Hindlimb muscle (tissue), 1 donor: ENCODE measurements around the gene HSPA6. TPM values are rescaled to one million over a fixed set of nuclear protein-coding genes. Genes with fewer than 3 reads are reported as not detected.
"Not testable (repeated sequence)": the region's sequence is repeated elsewhere in the genome, so short reads cannot be mapped to it uniquely, and the experiment has no call there.

ENCODE experiments used
- DNase-seq: peaks from one replicate; pipeline ENCODE4 v3.0.0-alpha.2; 2013
- polyA plus RNA-seq: library from polyadenylated mRNA; unstranded; fragments of 120-200 nt; gene quantifications from one replicate; pipeline ENCODE4 v1.2.1, GENCODE V29; 2013; ENCODE audit not compliant: insufficient read length

Gene HSPA6
- polyA plus RNA-seq, 1 donor = 0.67 TPM

DNA sequence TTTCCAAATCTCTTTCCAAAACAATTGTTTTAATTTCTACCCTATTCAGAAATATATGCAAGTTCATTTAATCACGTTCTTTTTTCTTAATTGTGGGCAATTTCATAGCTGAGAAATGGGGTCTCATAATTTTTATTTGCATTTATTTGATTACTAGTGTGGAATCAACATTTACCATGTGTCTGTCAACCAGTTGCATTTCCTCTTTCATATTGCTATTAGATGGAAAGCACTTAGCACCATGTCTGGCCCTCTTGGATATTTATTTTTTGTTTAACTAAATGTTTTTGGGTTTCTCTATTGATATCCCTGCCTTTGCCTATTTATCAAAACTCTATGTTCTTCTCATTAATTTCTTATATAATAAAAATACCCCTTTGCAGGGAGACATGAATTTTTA lies 39.2 kb downstream of the HSPA6 start:
- DNase-seq = not testable (repeated sequence)

GRCh38 chr1:161566602-161566960 lies 42.2 kb downstream of the HSPA6 start:
- DNase-seq = not testable (repeated sequence)

DNA sequence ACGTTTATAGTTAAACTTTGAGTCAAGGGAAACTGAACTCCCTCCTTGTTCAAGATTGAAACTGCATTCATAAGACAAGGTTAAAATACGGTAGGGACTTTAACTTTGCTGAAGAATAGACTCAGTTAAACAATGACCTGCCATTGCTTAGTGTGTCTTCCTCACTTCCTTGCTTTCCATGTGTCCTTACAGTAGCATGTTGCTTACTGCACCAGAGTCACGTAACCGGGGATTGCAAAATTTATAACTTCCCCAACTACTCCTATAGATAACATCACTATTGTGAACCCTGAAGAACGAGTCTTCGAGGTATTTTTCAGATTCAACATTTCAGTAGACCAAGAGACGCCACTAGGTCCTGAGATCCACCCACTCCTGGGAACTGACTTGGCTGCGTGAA lies 47.4 kb downstream of the HSPA6 start:
- not testable (repeated sequence) for DNase-seq

Other genes with a start within 250 kb of the HSPA6 start
- 12.0 TPM for gene MPZ, start 214.6 kb upstream of the HSPA6 start, polyA plus RNA-seq
- gene SDHC, start 210.2 kb upstream of the HSPA6 start, polyA plus RNA-seq = 113 TPM
- gene CFAP126, start 156.7 kb upstream of the HSPA6 start, polyA plus RNA-seq = 2.5 TPM
- gene FCGR2A, start 19.1 kb upstream of the HSPA6 start, polyA plus RNA-seq = 7.2 TPM
- 3.4 TPM for gene FCGR3A, start 25.3 kb downstream of the HSPA6 start, polyA plus RNA-seq
- gene FCGR3B, start 106.6 kb downstream of the HSPA6 start, polyA plus RNA-seq = not detected
- gene FCGR2B, start 138.6 kb downstream of the HSPA6 start, polyA plus RNA-seq = 0.06 TPM
- gene FCRLA, start 182.7 kb downstream of the HSPA6 start, polyA plus RNA-seq = 0.46 TPM
- 0.49 TPM for gene FCRLB, start 197.0 kb downstream of the HSPA6 start, polyA plus RNA-seq
- gene DUSP12, start 225.2 kb downstream of the HSPA6 start, polyA plus RNA-seq = 26.3 TPM
- 14.8 TPM for gene ATF6, start 241.8 kb downstream of the HSPA6 start, polyA plus RNA-seq